ENCODE data around the gene RPH3AL.

DNA sequence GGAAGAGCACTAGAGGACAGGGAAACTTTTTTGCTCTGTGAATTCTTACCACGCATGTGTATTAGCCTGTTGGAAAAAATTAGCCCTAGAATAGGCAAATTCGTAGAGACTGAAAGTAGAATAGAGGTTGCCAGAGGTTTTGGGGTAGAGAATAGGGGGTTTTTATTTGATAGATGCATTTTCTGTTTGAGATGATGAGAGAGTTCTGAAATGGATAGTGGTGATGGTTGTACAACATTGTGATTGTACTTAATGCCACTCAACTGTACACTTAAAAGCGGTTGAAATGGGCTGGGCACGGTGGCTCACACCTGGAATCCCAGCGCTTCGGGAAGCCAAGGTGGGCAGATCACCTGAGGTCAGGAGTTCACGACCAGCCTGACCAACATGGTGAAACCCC lies 163.2 kb downstream of the RPH3AL start:
- TF ChIP-seq CTCF (IDR thresholded peaks at IDR 0.05) (no peak), ZFX (IDR thresholded peaks at IDR 0.05; ENCODE audit: borderline replicate concordance) (no peak)

All from 22Rv1 (cell line).